Prostate gland (tissue), 2 donors: Measurements from ENCODE around the gene HOXA3.

Experiments
- CTCF ChIP-seq, 4 experiments: fragments of 200-600 bp in 2 of 4; fragments of 450-650 bp in 2 of 4; sonication (generic) in 2 of 4; IDR thresholded peaks; 1 replicate in 3 of 4; 2 replicates in 1 of 4; pipeline ENCODE4 v1.5.1; 2016 to 2019; ENCODE audit warnings: antibody characterized with exemption in 4 of 4, mild to moderate bottlenecking in 2 of 4, moderate library complexity in 2 of 4
- POLR2A ChIP-seq: fragments of 450-650 bp; IDR thresholded peaks from one replicate; pipeline ENCODE4 v1.6.1; 2016; ENCODE audit warnings: antibody characterized with exemption, mild to moderate bottlenecking
- POLR2AphosphoS5 ChIP-seq: sonication (generic); formaldehyde crosslinking; IDR thresholded peaks from one replicate; pipeline ENCODE4 v1.6.1; 2017; ENCODE audit warnings: antibody characterized with exemption

GRCh38 chr7:27122077-27122910, 30.1 kb downstream of the HOXA3 start:
- no peak for TF ChIP-seq POLR2A
- TF ChIP-seq CTCF (IDR thresholded peaks at IDR 0.05) = no peak
- no peak for TF ChIP-seq POLR2AphosphoS5
